HepG2 (cell line): ENCODE measurements around the gene ATG2A. TPM values are rescaled to one million over a fixed set of nuclear protein-coding genes. Genes with fewer than 3 reads are reported as not detected.
A peak's percentile ranks its signal among the peaks of the same experiment; 100 is the strongest.

ENCODE experiments used
- ATAC-seq: fragments of 200-7000 bp; cut with Tn5 transposase; 3 replicates; pipeline ENCODE4 v1.9.1; 2020; ENCODE audit warnings: mild to moderate bottlenecking, moderate library complexity
- BruUV-seq: library from RNA; stranded (reverse); fragments of 400-500 nt; replicated peaks from 2 replicates; lab custom pipeline; 2021; lab: Mats Ljungman, UMichigan
- CTCF ChIA-PET: fragments of 300-600 bp; formaldehyde crosslinking; extraction: SDS; loops from one replicate; lab custom pipeline; 2021; ENCODE audit warnings: low total read pairs, inconsistent platforms, low intra/inter-chr PET ratio; lab: Yijun Ruan, JAX
- POLR2A ChIA-PET: fragments of 350-600 bp; sonication (Branson Sonifier 250); formaldehyde crosslinking; loops from one replicate; lab custom pipeline; 2020; ENCODE audit warnings: antibody characterized with exemption, inconsistent platforms; lab: Yijun Ruan, JAX
- DNase-seq: peaks from one replicate; pipeline ENCODE4 v3.0.0-alpha.2; 2015; ENCODE audit warnings: low spot score
- FAIRE-seq: peaks from 3 replicates; lab custom pipeline; 2011; peaks lifted over from hg19 to GRCh38; lab: Jason Lieb, UNC
- H2AFZ ChIP-seq: one replicate; pipeline ENCODE4 v1.6.1; 2011; ENCODE audit warnings: low read length, inconsistent platforms
- H3K27ac ChIP-seq: fragments of 300-600 bp; 3 replicates; pipeline ENCODE4 v1.8.0; 2011; ENCODE audit warnings: mixed run types, mild to moderate bottlenecking, mixed read lengths, low read length, inconsistent platforms; ENCODE audit not compliant: insufficient read depth; ENCODE audit errors: extremely low read length
- H3K27me3 ChIP-seq, 2 experiments: fragments of 200-600 bp in 1 of 2; 2 replicates in 1 of 2; 3 replicates in 1 of 2; pipeline versions ENCODE4 v1.6.0 to v1.8.0; 2011; ENCODE audit warnings: low read length in 2 of 2, mild to moderate bottlenecking in 2 of 2, moderate library complexity in 2 of 2, inconsistent platforms in 1 of 2; ENCODE audit not compliant: insufficient read depth in 2 of 2, control insufficient read depth in 1 of 2
- H3K36me3 ChIP-seq, 2 experiments: fragments of 200-600 bp in 1 of 2; replicated peaks in 1 of 2; 2 replicates in 1 of 2; 3 replicates in 1 of 2; pipeline versions ENCODE4 v1.5.1 to v1.8.0; 2011; ENCODE audit warnings: low read length in 2 of 2, inconsistent platforms in 1 of 2; ENCODE audit not compliant: insufficient read depth in 2 of 2, control insufficient read depth in 1 of 2
- H3K4me1 ChIP-seq: 2 replicates; pipeline ENCODE4 v1.5.1; 2012; ENCODE audit warnings: low read length, inconsistent platforms; ENCODE audit not compliant: insufficient read depth
- H3K4me2 ChIP-seq: 2 replicates; pipeline ENCODE4 v1.6.0; 2011; ENCODE audit warnings: low read depth, low read length, inconsistent platforms
- H3K4me3 ChIP-seq, 3 experiments: fragments of 200-600 bp in 1 of 3; sonication (generic), shearing (Covaris generic) in 1 of 3; replicated peaks in 1 of 3; 2 replicates each; pipeline ENCODE4 v1.5.1; 2011 to 2016; ENCODE audit warnings: low read length in 3 of 3, inconsistent platforms in 2 of 3, low read depth in 2 of 3, mild to moderate bottlenecking in 2 of 3, control low read depth in 1 of 3, mixed read lengths in 1 of 3; ENCODE audit not compliant: insufficient read depth in 1 of 3
- H3K79me2 ChIP-seq: one replicate; pipeline ENCODE4 v1.6.1; 2011; ENCODE audit warnings: low read length, inconsistent platforms; ENCODE audit not compliant: insufficient read depth
- H3K9ac ChIP-seq: 2 replicates; pipeline ENCODE4 v1.6.0; 2011; ENCODE audit warnings: mild to moderate bottlenecking, low read depth, low read length, inconsistent platforms; ENCODE audit not compliant: insufficient read depth
- H3K9me3 ChIP-seq: 2 replicates; pipeline ENCODE4 v1.5.1; 2012; ENCODE audit warnings: mild to moderate bottlenecking, low read length
- H4K20me1 ChIP-seq: 2 replicates; pipeline ENCODE4 v1.6.0; 2011; ENCODE audit warnings: inconsistent platforms, mild to moderate bottlenecking, low read length, moderate library complexity; ENCODE audit not compliant: insufficient read depth
- ARNT ChIP-seq: fragments of 450-650 bp; IDR thresholded peaks from 2 replicates; pipeline ENCODE4 v1.6.1; 2017
- CC2D1A ChIP-seq: sonication (generic); formaldehyde crosslinking; IDR thresholded peaks from 2 replicates; pipeline ENCODE4 v1.8.1; 2023; ENCODE audit warnings: mild to moderate bottlenecking, missing genetic modification reagents
- CREB1 ChIP-seq, 2 experiments: fragments of 450-650 bp in 1 of 2; IDR thresholded peaks; 2 replicates each; pipeline ENCODE4 v1.6.1; 2016 to 2017; ENCODE audit warnings: control low read depth in 1 of 2, mild to moderate bottlenecking in 1 of 2, missing compliant biosample characterization in 1 of 2, missing genetic modification characterization in 1 of 2
- HNRNPL ChIP-seq: fragments of 200-400 bp; formaldehyde crosslinking; IDR thresholded peaks from 2 replicates; pipeline ENCODE4 v1.6.1; 2017; ENCODE audit warnings: mild to moderate bottlenecking, low read depth, low read length
- HNRNPLL ChIP-seq: fragments of 200-400 bp; formaldehyde crosslinking; IDR thresholded peaks from 2 replicates; pipeline ENCODE4 v1.6.1; 2017; ENCODE audit warnings: mild to moderate bottlenecking, low read depth, low read length; ENCODE audit not compliant: poor library complexity, severe bottlenecking
- MED13 ChIP-seq: sonication (generic); formaldehyde crosslinking; IDR thresholded peaks from 2 replicates; pipeline ENCODE4 v1.5.0; 2020; ENCODE audit warnings: missing genetic modification reagents
- PHF8 ChIP-seq: sonication (generic); formaldehyde crosslinking; IDR thresholded peaks from 2 replicates; pipeline ENCODE4 v1.5.0; 2020; ENCODE audit warnings: missing genetic modification reagents
- SIN3B ChIP-seq: fragments of 150-350 bp; IDR thresholded peaks from 2 replicates; pipeline ENCODE4 v1.6.1; 2014; ENCODE audit warnings: low read length
- ZBTB33 ChIP-seq: sonication (generic); formaldehyde crosslinking; IDR thresholded peaks from 2 replicates; pipeline ENCODE4 v1.4.0; 2020; ENCODE audit warnings: missing genetic modification reagents
- ZBTB38 ChIP-seq: sonication (generic); formaldehyde crosslinking; IDR thresholded peaks from 2 replicates; pipeline ENCODE4 v1.5.1; 2020; ENCODE audit warnings: mild to moderate bottlenecking, missing genetic modification reagents
- ZNF17 ChIP-seq: sonication (generic); formaldehyde crosslinking; IDR thresholded peaks from 2 replicates; pipeline ENCODE4 v1.5.0; 2020; ENCODE audit warnings: mild to moderate bottlenecking, missing genetic modification reagents
- ZNF282 ChIP-seq: fragments of 450-650 bp; IDR thresholded peaks from 2 replicates; pipeline ENCODE4 v1.6.1; 2018; ENCODE audit not compliant: partially characterized antibody
- ZNF496 ChIP-seq: sonication (generic); formaldehyde crosslinking; IDR thresholded peaks from 2 replicates; pipeline ENCODE4 v1.8.1; 2023; ENCODE audit warnings: mild to moderate bottlenecking, moderate library complexity, missing genetic modification reagents; ENCODE audit not compliant: insufficient replicate concordance
- ZNF510 ChIP-seq: sonication (generic); formaldehyde crosslinking; IDR thresholded peaks from 2 replicates; pipeline ENCODE4 v1.4.0; 2020; ENCODE audit warnings: low read depth, mild to moderate bottlenecking, missing genetic modification reagents
- ZNF543 ChIP-seq: sonication (generic); formaldehyde crosslinking; IDR thresholded peaks from 2 replicates; pipeline ENCODE4 v1.4.0; 2020; ENCODE audit warnings: mild to moderate bottlenecking, missing genetic modification reagents
- ZNF660 ChIP-seq: sonication (generic); formaldehyde crosslinking; IDR thresholded peaks from 2 replicates; pipeline ENCODE4 v1.5.1; 2020; ENCODE audit warnings: mild to moderate bottlenecking, low read depth, missing genetic modification reagents, borderline replicate concordance
- ZNF670 ChIP-seq: sonication (generic); formaldehyde crosslinking; IDR thresholded peaks from 2 replicates; pipeline ENCODE4 v1.8.0; 2022; ENCODE audit warnings: mild to moderate bottlenecking, missing genetic modification reagents, borderline replicate concordance
- ZSCAN12 ChIP-seq: sonication (generic); formaldehyde crosslinking; IDR thresholded peaks from 2 replicates; pipeline ENCODE4 v1.9.0; 2021; ENCODE audit warnings: mild to moderate bottlenecking, missing genetic modification reagents
- WGBS: methylation state at CpG from one replicate; pipeline ENCODE4 v1.1.6; 2017; ENCODE audit warnings: low lambda C conversion rate; 5-methylcytosine and 5-hydroxymethylcytosine counted together
- in situ Hi-C: cut with HindIII; loops from 2 replicates; pipeline ENCODE4 v1.10.0; 2017; ENCODE audit warnings: low pct_unique_long_range_greater_than_20kb; ENCODE audit not compliant: extremely low pct_ligation_motif_present
- intact Hi-C: fragments of 100-400 bp; cut with micrococcal nuclease; formaldehyde crosslinking; loops from one replicate; pipeline ENCODE4 v1.10.0; 2022; ENCODE audit not compliant: unreplicated experiment
- polyA plus RNA-seq, 8 experiments: library from polyadenylated mRNA; depleted of rRNA in 3 of 8; stranded (reverse) in 7 of 8; unstranded in 1 of 8; fragments of >200 nt; fragmentation: Illumina TruSeq in 4 of 8; extraction: Trizol in 4 of 8; gene quantifications; 2 replicates each; pipeline versions ENCODE4 v1.2.1 to v1.2.3, GENCODE V29; 2011 to 2016; ENCODE audit warnings: low read depth in 4 of 8, missing spikeins in 1 of 8, mixed read lengths in 1 of 8; ENCODE audit not compliant: insufficient read depth in 1 of 8
- total RNA-seq, 5 experiments: library from RNA; depleted of rRNA; stranded (reverse); fragments of >200 nt; fragmentation: Illumina TruSeq; extraction: Trizol; gene quantifications; 2 replicates each; pipeline ENCODE4 v1.2.3, GENCODE V29; 2016; ENCODE audit warnings: low read depth in 1 of 5
- TF ChIP-seq, protein P1 (sequence below): sonication (generic); formaldehyde crosslinking; IDR thresholded peaks from 2 replicates; pipeline ENCODE4 v1.4.0; 2020; ENCODE audit warnings: missing genetic modification reagents, borderline replicate concordance

Gene ATG2A
- total and polyA plus RNA-seq, 2 of the 13 experiments (the other 11 are each of a cell fraction or from before 2014, with no cell fraction given), result 6.7 to 8.0 TPM

- in situ Hi-C loops, result no loop called here
- 20% methylated on average over 12 of the region's 24 CpGs for WGBS
- no peaks in the 10 kb centered on the region; a peak in 1 of 5 replicates for H3K27me3 ChIP-seq
- H3K4me2 ChIP-seq, result peak overlapping the region; percentile 99
- no peaks in the 10 kb centered on the region for H4K20me1 ChIP-seq
- no peaks in the 10 kb centered on the region for H3K9me3 ChIP-seq
- peak overlapping the region; percentile 81 for H3K9ac ChIP-seq
- no peaks in the 10 kb centered on the region for H3K36me3 ChIP-seq
- ChIA-PET CTCF (no interaction called here), POLR2A (interaction anchor here (0.7 kb wide), 1 partner anchor 196 kb away, joined by 4 read pairs; the partner anchor contains the start of genes FAU and MRPL49)
- no peaks in the 10 kb centered on the region for H3K79me2 ChIP-seq
- no peak for FAIRE-seq
- H3K4me3 ChIP-seq, result peak overlapping the region; percentile 58 to 80 (median 72)
- peaks cover 32% of the 10 kb centered on the region for H3K4me1 ChIP-seq
- 0 out of 3 replicates have a peak, but pooled peaks have one; percentile 6 for ATAC-seq
- intact Hi-C loops, result loop anchor here (2.0 kb wide), 1 partner anchor 71 kb away; the partner anchor contains the start of gene BATF2
- no TSS peak for BruUV-seq
- no peak overlapping the region for H3K27ac ChIP-seq
- DNase-seq, result no peak
- no peak overlapping the region for H2AFZ ChIP-seq
- TF ChIP-seq ZNF282, result no peak
- TF ChIP-seq MED13 (CRISPR knock-in tag), result no peak
- TF ChIP-seq ZBTB33, result peak; percentile 95
- TF ChIP-seq ZBTB38 (CRISPR knock-in tag), result peak; percentile 88
- TF ChIP-seq ZNF17, result no peak
- TF ChIP-seq SIN3B, result no peak
- peak; percentile 81 for TF ChIP-seq HNRNPLL
- TF ChIP-seq ZNF660 (CRISPR knock-in tag), result no peak
- 0 out of 2 replicates have a peak, but pooled peaks have one; percentile 23 for TF ChIP-seq HNRNPL
- TF ChIP-seq ZSCAN12, result no peak
- TF ChIP-seq ARNT, result no peak
- TF ChIP-seq, protein P1, sequence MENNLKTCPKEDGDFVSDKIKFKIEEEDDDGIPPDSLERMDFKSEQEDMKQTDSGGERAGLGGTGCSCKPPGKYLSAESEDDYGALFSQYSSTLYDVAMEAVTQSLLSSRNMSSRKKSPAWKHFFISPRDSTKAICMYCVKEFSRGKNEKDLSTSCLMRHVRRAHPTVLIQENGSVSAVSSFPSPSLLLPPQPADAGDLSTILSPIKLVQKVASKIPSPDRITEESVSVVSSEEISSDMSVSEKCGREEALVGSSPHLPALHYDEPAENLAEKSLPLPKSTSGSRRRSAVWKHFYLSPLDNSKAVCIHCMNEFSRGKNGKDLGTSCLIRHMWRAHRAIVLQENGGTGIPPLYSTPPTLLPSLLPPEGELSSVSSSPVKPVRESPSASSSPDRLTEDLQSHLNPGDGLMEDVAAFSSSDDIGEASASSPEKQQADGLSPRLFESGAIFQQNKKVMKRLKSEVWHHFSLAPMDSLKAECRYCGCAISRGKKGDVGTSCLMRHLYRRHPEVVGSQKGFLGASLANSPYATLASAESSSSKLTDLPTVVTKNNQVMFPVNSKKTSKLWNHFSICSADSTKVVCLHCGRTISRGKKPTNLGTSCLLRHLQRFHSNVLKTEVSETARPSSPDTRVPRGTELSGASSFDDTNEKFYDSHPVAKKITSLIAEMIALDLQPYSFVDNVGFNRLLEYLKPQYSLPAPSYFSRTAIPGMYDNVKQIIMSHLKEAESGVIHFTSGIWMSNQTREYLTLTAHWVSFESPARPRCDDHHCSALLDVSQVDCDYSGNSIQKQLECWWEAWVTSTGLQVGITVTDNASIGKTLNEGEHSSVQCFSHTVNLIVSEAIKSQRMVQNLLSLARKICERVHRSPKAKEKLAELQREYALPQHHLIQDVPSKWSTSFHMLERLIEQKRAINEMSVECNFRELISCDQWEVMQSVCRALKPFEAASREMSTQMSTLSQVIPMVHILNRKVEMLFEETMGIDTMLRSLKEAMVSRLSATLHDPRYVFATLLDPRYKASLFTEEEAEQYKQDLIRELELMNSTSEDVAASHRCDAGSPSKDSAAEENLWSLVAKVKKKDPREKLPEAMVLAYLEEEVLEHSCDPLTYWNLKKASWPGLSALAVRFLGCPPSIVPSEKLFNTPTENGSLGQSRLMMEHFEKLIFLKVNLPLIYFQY (CRISPR knock-in tag), result no peak
- TF ChIP-seq ZNF543 (CRISPR knock-in tag), result no peak
- no peak for TF ChIP-seq CC2D1A (CRISPR knock-in tag)
- TF ChIP-seq ZNF496 (CRISPR knock-in tag), result no peak
- no peak for TF ChIP-seq CREB1 (IDR thresholded peaks at IDR 0.05)
- TF ChIP-seq CREB1 (CRISPR knock-in tag; IDR thresholded peaks at IDR 0.05), result no peak
- TF ChIP-seq PHF8 (CRISPR knock-in tag), result no peak
- no peak for TF ChIP-seq ZNF510 (CRISPR knock-in tag)
- TF ChIP-seq ZNF670 (CRISPR knock-in tag), result no peak
Measured at GRCh38 chr11:64925536-64926436, 8.8 kb upstream of the ATG2A start.
